CD4-positive, alpha-beta T cell treated with Interleukin-6 for 4 hours (primary cell): ENCODE results near the gene DCUN1D3.
"Not testable (repeated sequence)": the region's sequence is repeated elsewhere in the genome, so short reads cannot be mapped to it uniquely, and the experiment has no call there.

Experiments used
- DNase-seq: peaks from one replicate; pipeline ENCODE4 v3.0.0-alpha.2; 2020; ENCODE audit warnings: mixed read lengths

The DCUN1D3 gene, protein sequence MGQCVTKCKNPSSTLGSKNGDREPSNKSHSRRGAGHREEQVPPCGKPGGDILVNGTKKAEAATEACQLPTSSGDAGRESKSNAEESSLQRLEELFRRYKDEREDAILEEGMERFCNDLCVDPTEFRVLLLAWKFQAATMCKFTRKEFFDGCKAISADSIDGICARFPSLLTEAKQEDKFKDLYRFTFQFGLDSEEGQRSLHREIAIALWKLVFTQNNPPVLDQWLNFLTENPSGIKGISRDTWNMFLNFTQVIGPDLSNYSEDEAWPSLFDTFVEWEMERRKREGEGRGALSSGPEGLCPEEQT

DNA sequence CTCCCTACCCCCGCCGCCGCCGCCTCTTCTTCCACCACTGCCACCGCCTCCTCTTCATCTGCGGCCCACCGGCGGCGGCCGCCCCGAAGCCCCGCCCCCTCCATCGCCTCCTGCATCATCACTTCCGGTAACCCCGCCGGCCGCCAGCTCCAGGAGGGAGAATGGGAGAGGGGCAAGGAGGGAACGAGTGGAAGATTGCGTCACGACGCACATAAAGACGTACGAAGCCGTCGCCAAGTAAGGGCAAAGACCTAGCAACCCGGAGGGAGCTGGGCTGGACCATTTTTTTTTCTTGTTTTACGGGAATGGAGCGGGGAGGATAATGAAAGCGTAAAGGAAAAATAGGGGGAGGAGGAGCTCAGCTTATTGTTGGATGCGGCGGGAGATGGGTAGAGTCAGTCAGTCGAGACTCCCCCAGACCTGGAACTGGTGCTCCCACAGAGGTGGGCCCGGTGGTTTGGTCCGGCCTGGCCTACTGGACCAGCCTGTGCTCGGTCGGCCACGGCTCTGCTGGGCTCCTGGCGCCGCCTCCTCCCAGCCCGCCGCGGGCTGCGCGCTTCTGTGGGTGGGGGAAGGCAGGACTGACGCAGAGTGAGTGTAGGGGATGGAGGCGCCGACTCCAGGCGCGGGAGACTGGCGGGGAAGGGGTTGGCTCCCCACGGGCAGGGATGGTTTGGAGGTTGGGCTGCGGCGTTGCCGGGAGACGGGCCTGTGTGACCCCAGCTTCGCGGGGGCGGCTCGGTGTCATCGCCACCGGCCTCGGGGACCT is at the start of gene DCUN1D3, which contains the start of gene LYRM1:
Gene DCUN1D3, minus strand, starts transcription at position 60 of the 769 bp plus-strand sequence. CDS start 37,820 bp downstream, outside the sequence.
Gene LYRM1, plus strand, starts transcription at position 473 of the 769 bp plus-strand sequence. CDS start 14,785 bp downstream, outside the sequence.
- DNase-seq = peak; percentile 86

DNA sequence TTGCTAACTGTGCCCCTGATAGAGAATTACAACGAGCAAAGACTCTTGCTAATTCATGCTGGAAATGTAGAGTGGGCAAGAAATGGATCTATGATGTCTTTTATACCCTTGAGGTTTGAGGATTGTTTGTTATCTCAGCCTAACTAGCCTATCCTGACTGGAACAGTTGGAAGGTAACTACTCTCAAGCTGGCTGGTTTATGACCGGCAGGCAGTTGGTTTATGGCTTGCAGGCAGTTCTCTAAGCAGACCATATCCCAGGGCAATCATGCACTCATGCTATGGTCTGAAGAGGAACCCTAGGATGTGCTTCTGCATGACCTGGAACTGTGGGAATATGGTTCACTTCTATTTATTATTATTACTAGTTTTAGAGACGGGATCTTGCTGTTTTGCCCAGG is 49.5 kb upstream of the DCUN1D3 start:
- no peak for DNase-seq

DNA sequence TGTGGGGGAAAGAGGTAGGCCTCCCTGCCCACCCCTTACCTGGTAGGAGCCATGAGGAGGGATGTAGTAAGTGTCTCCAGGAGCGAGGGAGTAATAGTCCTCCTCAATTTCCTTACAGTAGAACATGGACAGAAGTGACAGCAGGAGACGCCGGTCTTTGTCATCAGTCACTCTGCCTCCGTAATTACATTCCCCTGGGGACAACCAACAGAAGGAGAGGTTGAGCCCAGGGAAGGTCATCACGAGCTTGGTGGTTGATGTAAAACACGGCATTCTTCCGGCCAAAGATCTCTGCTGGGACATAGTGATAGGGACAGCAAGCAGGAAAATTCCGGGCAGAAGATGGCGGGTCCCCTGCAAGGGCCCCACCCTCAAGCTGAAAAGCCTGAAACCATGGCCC is 48.3 kb upstream of the DCUN1D3 start:
- DNase-seq = no peak

DNA sequence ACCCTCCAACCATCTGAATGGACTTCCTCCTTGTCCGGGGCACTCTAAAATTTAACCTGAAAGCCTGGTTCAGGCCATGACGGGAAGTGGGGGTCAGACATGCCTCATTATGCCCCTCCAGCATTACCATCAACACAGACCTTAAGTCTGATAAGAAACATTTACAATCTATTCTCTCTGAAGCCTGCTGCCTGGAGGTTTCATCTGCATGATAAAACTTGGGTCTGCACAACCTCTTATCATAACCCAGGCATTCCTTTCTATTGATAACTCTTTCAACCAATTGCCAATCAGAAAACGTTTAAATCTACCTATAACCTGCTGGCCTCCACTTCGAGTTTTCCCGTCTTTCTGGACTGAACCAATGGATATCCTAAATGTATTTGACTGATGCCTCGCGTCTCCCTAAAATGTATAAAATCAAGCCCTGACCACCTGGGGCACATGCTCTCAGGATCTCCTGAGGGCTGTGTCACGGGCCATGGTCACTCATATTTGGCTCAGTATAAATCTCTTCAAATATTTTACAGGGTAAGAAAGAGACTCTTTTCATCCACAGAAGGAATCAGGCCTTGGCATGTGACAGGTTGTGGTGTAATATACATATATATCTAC is 46.0 kb upstream of the DCUN1D3 start:
- no peak for DNase-seq

DNA sequence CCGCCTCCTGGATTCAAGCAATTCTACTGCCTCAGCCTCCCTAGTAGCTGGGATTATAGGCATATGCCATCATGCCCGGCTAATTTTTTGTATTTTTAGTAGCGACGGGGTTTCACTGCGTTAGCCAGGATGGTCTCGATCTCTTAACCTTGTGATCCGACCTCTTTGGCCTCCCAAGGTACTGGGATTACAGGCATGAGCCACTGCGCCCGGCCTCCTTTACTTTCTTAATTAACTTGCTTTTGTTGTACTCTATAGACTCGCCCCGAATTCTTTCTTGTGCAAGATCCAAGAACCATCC is 45.4 kb upstream of the DCUN1D3 start:
- not testable (repeated sequence) for DNase-seq

DNA sequence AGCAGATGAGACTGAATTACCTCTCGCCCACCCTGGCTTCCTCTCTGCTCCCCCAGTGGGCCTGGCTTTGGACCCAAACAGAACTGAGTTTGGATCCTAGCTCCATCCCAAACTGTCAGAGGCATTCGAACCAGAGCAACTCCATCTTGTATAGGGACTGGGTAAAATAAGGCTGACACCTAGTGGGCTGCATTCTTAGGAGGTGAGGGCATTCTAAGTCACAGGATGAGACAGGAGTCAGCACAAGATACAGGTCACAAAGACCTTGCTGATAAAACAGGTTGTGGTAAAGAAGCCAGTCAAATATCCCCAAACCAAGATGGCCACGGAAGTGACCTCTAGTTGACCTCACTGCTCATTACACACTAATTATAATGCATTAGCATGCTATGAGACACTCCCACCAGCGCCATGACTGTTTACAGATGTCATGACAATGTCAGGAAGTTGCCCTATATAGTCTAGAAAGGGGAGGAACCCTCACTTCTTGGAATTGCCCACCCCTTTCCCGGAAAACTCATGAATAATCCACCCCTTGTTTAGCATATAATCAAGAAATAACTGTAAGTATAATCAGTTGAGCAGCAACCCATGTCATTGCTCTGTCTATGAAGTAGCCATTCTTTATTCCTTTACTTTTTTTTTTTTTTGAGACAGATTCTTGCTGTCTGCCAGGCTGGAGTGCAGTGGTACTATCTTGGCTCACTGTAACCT is 44.9 kb upstream of the DCUN1D3 start:
- peak; percentile 2 for DNase-seq

DNA sequence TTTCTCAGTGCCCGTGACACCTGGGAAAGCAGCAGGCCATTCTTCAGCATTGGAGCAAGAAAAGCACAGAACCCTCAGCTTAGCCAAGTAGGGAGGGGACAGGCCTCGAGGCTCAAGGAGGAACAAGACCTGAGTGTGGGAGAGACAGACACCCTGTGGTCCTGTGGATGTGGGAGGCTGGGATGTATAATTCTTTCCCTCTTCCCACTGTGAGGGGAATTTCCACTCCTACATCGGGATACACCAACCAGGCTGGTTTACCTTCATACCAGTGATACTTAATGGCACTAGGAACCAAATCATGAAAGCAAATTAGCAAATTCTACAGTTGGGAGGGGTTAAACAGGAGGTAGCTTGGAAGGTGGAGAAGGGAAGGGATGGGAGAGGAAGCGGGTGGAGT is 42.1 kb upstream of the DCUN1D3 start:
- DNase-seq = no peak

DNA sequence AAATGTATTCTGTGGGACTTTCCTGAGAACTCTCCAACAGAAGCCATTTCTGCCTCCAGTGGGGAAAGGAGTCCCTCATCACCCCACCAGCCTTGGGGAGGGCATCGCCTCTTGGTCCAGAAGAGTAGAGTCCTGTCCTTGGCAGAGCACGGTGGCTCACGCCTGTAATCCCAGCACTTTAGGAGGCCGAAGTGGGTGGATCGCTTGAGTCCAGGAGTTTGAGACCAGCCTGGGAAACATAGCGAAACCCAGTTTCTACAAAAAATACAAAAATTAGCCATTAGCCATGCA is 41.4 kb upstream of the DCUN1D3 start:
- no peak for DNase-seq

DNA sequence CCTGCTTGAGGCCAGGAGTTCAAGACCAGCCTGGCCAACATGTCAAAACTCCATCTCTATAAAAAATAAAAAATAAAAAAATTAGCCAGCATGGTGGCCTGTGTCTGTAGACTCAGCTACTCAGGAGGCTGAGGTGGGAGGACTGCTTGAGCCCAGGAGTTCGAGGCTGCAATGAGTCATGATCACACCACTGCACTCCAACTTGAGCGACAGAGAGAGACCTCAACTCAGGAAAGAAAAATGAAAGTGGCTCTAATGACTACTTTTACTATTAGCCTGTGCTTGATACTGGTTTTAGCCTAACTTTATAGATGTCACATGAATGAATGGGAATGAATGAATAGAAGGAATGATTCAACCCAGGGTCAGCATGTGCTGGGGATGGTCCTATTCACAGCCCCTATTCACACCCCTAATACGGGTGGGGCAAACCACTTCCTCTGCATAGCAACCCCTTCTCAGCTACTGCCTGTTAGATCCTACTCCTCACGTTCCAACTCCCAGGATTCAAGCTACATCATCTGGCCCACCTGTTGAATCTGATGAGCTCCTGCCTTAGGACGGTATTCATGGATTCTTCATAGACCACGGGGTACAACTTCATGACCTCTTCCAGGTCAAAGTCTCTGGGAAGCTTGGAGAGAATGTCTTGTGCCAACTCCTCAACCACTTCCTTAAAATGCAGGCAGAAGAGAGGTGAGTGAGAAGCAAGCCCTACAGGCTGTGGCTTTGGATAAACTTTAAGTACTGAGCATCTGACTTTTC is 40.9 kb upstream of the DCUN1D3 start:
- DNase-seq = no peak

DNA sequence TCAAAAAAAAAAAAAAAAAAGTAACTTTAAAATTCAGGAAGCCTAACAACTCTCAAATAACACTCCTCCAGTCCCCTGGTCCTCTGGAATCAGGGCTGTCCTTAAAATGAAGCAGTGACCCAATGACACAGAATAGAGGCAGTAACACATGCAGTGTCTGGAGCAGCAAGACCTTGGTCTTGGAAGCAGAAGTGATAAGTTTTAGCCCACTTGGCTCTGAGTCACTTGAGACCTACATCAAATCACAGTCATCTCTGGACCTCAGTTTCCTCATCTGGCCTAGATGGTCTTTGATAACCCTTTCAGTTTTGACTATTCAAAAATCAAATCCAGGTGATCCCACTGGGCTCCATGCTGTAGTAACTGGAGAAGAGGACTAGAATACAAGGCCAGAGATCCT is 39.5 kb upstream of the DCUN1D3 start:
- no peak for DNase-seq

DNA sequence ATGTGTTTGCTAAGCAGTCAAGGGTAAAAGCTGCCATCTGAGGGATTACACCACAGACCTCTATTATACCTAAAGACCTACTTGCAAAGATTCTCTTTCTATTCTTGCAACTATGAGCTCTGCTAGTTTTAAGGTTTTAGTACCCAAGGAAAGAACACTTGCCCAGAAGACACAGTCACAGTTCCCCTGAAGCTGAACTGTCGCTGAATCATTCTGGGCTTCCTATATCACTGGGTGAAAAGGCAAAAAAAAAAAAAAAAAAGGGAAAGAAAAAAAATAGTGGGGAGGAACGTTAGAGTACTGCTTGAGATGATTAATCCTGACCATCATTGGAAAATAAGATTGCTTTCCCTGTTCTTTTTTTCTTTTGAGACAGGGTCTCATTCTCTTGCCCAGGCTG is 38.3 kb upstream of the DCUN1D3 start:
- DNase-seq = no peak

DNA sequence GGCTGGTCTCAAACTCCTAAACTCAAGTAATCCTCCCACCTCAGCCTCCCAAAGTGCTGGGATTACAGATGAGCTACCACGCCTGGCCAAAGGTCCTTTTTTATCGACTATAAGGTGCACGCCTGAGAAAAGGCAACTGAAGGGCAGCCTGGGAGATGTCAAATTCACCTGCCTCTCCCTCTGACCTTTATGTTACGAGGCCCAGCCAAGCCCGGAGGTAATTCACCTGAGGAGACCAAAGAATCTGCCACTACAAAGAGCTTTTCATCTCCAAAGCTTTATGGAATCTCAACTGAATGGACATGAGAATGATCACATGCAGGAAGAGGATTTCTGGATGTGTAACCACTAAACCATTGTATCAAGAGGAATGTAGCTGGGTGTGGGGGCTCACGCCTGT is 37.6 kb upstream of the DCUN1D3 start:
- DNase-seq = no peak

DNA sequence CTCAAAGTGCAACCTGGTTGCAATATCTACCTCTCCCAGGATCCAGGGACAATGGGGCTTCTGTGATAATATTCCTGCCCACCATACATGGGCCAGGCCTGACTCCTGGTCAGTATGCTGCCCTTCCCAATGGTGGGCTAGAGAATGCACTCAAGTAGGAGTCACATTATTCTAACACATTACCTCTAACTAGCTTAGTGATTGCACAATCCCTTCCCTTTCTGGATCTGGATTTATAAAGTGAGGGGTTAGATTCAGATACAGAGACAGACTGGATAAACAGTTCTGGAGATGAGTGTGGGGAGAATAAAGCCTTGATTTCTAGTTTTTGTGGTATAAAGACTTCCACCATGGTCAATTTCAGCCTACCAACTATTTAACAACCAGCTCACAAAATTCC is 33.4 kb upstream of the DCUN1D3 start:
- DNase-seq = no peak

DNA sequence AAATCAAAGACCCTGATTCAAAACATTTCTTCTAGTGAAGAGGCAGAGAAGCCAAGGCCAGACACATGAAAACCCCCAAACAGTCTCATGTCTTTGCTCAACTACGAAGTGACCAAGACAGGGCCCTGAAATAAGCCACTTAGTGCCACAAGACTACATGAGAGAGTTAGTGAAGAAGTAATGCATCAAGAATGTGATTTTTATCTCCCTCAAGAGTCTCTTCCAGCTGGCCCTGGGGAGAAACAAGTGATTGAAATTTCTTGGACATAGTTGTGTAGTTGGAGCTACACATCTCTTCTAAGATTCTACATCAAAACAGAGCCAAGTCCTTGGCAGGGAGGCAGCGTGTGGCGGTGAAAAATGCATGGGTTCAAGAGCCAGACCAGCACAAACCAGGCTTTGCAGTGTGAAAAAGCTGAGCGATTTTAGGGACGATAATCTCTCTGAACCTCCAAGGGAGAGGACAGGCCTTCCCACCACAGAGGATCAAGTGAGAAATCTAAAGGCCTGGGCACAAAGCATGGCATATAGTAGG is 31.0 kb upstream of the DCUN1D3 start:
- DNase-seq = no peak

DNA sequence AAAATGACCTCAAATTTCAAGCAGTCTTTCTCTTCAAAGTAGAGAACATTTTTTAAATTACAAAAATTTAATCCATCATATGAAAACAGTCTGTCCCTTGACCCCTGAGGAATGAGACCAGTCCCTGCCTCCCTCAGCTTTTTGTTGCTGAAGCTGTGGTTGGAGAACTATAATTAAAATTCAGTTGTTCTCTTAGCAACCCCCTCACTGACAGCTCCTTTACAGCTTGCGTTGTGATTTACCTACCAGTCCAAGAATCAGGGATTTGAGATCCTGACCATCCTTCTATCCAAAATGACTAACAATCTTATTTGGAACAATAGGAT is 30.2 kb upstream of the DCUN1D3 start:
- DNase-seq = no peak

DNA sequence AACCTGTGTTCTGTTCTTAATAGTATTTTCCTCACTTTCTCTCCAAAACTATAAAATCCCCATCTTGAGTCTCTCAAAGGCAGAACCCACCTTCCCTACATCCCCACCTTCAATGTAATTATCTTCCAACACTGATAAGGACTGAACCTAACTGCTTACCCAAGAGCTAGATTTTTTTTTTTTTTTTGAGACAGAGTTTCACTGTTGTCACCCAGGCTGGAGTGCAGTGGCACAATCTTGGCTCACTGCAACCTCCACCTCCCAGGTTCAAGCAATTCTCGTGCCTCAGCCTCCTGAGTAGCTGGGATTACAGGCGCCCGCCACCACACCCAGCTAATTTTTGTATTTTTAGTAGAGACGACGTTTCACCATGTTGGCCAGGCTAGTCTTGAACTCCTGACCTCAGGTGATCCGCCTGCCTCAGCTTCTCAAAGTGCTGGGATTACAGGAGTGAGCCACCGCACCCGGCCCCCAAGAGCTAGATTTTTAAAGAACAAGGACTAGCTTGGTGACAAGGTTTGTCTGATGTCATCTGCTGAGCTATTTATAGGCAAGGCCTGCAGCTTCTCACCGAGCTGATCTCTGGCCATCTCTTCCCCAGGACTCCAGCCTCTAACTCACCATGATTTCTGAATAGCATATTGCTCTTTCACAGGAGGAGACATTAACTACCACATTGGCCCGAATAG is 29.7 kb upstream of the DCUN1D3 start:
- DNase-seq = not testable (repeated sequence)

DNA sequence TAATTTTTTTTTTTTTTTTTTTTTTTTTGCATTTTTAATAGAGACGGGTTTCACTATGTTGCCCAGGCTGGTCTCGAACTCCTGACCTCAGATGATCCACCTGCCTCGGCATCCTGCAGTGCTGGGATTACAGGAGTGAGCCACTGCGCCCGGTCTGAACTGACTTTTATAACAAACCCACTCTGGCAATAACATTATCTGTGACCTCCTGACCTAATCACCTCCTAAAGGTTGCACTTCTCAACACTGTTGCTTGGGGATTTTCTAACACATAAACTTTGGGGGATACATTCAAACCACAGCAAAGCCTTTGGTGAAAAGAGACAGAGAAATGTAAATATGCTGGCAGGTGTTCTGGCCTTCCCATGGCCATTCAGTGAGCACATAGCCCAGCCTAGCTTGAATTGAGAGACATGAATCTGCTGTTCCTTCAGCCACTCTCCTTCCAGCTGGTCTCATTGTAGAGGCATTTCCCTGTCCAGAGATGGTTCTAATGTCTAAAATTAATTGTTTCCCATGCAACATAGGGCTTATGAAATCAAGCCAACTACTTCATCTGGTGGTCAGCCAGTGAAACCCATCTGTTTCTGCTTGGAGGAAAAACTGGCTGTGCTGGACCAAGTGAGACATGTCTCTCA is 28.7 kb upstream of the DCUN1D3 start:
- no peak for DNase-seq

DNA sequence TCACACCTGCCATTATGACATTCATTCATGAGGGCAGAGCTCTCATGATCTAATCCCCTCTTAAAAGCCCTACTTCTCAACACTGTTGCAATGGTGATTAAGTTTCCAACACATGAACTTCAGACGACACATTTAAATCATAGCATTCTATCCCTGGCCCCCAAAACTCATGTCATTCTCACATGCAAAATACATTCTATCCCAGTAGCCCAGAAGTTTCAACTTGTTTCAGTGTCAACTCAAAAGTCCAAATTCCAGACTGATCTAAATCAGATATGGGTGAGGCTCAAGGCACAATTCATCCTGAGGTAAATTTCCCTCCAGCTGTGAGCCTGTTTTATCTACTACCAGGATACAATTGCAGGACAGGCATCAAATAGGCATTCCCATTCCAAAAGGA is 25.6 kb upstream of the DCUN1D3 start:
- no peak for DNase-seq

DNA sequence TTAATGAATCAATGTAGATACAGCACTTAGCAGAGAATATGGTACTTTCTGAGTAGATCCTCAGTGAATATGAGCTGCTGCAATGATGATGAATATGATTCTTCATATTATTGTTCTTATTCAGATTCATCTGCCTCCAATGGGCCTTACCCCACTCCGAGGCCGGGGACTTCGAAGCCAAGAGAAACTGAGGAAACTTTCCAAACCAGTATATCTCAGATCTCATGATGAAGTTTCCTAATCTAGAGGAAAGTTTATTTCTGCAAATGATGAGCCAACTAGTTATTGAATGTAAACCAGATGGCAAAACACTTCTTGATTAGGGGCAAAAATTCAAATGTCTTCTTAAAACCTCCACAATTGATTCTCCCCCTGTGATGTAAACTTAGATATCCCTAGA is 23.7 kb upstream of the DCUN1D3 start:
- DNase-seq = no peak

DNA sequence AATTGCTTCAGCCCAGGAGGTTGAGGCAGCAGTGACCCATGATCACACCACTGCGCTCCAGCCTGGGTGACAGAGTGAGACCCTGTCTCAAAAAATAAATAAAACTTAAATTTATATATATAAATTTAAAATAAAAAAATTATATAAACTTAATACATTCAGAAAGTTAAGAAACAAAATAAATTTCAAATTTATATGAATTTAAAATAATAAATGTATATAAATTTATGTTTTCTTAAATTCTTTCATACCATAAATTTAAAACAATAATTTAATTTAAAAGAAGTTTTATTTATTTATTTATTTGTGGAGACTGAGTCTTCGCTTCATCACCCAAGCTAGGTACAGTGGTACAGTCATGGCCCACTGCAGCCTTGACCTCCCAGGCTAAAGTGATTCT is 20.6 kb upstream of the DCUN1D3 start:
- no peak for DNase-seq

DNA sequence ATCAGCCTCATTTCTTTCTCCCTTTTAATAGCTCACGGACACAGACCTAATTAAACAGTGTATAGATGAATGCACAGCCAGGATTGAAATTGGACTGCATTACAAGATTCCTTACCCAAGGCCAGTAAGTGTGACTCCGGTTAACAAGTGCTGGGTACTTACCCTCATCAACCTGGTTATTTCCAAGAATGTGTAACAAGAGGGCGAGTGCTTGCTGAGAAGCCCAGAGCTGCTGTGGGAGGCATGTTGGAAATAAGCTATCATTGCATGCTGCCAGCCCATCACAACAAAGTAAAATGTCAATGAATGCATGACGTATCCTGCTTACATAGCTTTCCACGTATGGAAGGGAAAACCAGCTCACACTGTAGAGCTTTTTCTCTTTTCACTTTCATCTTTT is 19.9 kb upstream of the DCUN1D3 start:
- DNase-seq = no peak
